GM12873 (cell line): ENCODE results near the gene ZNF670.

ENCODE experiments used
- CTCF ChIP-seq: IDR thresholded peaks from 2 replicates; pipeline ENCODE4 v1.5.1; 2012; ENCODE audit warnings: low read depth, mild to moderate bottlenecking, moderate library complexity, low read length, control low read depth; ENCODE audit not compliant: insufficient read depth; ENCODE audit errors: missing control alignments

The ZNF670 gene

GRCh38 chr1:247078258-247079140 is at the start of gene ZNF670:
Gene ZNF670 (minus strand): TSS chr1:247078811. CDS start chr1:247078596, 215 bp downstream.
- TF ChIP-seq CTCF: no peak

GRCh38 chr1:247121382-247121781 is 42.8 kb upstream of the ZNF670 start:
- no peak for TF ChIP-seq CTCF

GRCh38 chr1:247119600-247120407 is 41.2 kb upstream of the ZNF670 start:
- TF ChIP-seq CTCF: no peak

- TF ChIP-seq CTCF: peak; percentile 38
These were observed 40.4 kb upstream of the ZNF670 start for GRCh38 chr1:247118946-247119446.

- no peak for TF ChIP-seq CTCF
These were observed 36.9 kb upstream of the ZNF670 start for GRCh38 chr1:247115545-247115944.

GRCh38 chr1:247115141-247115510 is 36.5 kb upstream of the ZNF670 start:
- TF ChIP-seq CTCF: no peak

GRCh38 chr1:247114351-247115140 is 35.9 kb upstream of the ZNF670 start:
- TF ChIP-seq CTCF: no peak
